Parathyroid adenoma (tissue), 2 donors: Measurements from ENCODE around the gene ARHGAP23.

Experiments used
- H2AFZ ChIP-seq: fragments of 300-600 bp; sonication (generic); one replicate; pipeline ENCODE4 v1.7.0; 2017; ENCODE audit warnings: antibody characterized with exemption, mild to moderate bottlenecking
- H3K27ac ChIP-seq: fragments of 300-600 bp; sonication (generic); one replicate; pipeline ENCODE4 v1.7.0; 2017
- H3K27me3 ChIP-seq: fragments of 300-600 bp; sonication (generic); one replicate; pipeline ENCODE4 v1.7.0; 2017; ENCODE audit warnings: low read length; ENCODE audit not compliant: control insufficient read depth, insufficient read depth
- H3K36me3 ChIP-seq: fragments of 300-600 bp; sonication (generic); one replicate; pipeline ENCODE4 v1.7.0; 2017; ENCODE audit warnings: low read length; ENCODE audit not compliant: control insufficient read depth, insufficient read depth
- H3K4me1 ChIP-seq: fragments of 300-600 bp; sonication (generic); one replicate; pipeline ENCODE4 v1.7.0; 2017; ENCODE audit warnings: control low read depth
- H3K4me2 ChIP-seq: fragments of 300-600 bp; sonication (generic); one replicate; pipeline ENCODE4 v1.7.0; 2017; ENCODE audit warnings: low read length
- H3K4me3 ChIP-seq: fragments of 300-600 bp; sonication (generic); one replicate; pipeline ENCODE4 v1.7.0; 2017; ENCODE audit warnings: low read depth, low read length
- H3K79me2 ChIP-seq: fragments of 300-600 bp; sonication (generic); one replicate; pipeline ENCODE4 v1.7.0; 2017; ENCODE audit warnings: control low read depth
- H3K9ac ChIP-seq: fragments of 300-600 bp; sonication (generic); one replicate; pipeline ENCODE4 v1.7.0; 2017; ENCODE audit warnings: mild to moderate bottlenecking
- H3K9me3 ChIP-seq: fragments of 300-600 bp; sonication (generic); one replicate; pipeline ENCODE4 v1.7.0; 2017; ENCODE audit warnings: low read length; ENCODE audit not compliant: control insufficient read depth
- CTCF ChIP-seq: fragments of 300-600 bp; sonication (generic); IDR thresholded peaks from one replicate; pipeline ENCODE4 v1.7.0; 2017; ENCODE audit warnings: antibody characterized with exemption, mild to moderate bottlenecking
- donor health status: primary hyperparathyroidism.

The ARHGAP23 gene

GRCh38 chr17:38428112-38428642 is at the start of gene ARHGAP23:
TSS of gene ARHGAP23 (plus strand) at chr17:38428464. CDS start at chr17:38428486, 22 bp downstream.
- peaks cover 14% of the 10 kb centered on the region for H3K4me1 ChIP-seq
- H3K27ac ChIP-seq, result peak within 1 kb of the TSS; percentile 76
- no peaks in the 10 kb centered on the region for H3K36me3 ChIP-seq
- H2AFZ ChIP-seq, result peak within 1 kb of the TSS; percentile 82
- peak within 1 kb of the TSS; percentile 94 for H3K4me2 ChIP-seq
- peaks cover 23% of the 10 kb centered on the region for H3K79me2 ChIP-seq
- TF ChIP-seq CTCF, result no peak
- H3K9me3 ChIP-seq, result no peaks in the 10 kb centered on the region
- peak within 1 kb of the TSS; percentile 86 for H3K4me3 ChIP-seq
- no peaks in the 10 kb centered on the region for H3K27me3 ChIP-seq
- H3K9ac ChIP-seq, result peak within 1 kb of the TSS; percentile 17

GRCh38 chr17:38379448-38379847 is 48.8 kb upstream of the ARHGAP23 start:
- Histone ChIP-seq H3K36me3 (no peaks in the 10 kb centered on the region), H3K9ac (no peak overlapping the region), H3K79me2 (peaks cover 5% of the 10 kb centered on the region), H2AFZ (no peak overlapping the region), H3K27me3 (no peaks in the 10 kb centered on the region), H3K4me3 (no peak overlapping the region), H3K4me1 (peaks cover 4% of the 10 kb centered on the region), H3K4me2 (no peak overlapping the region), H3K9me3 (no peaks in the 10 kb centered on the region), H3K27ac (no peak overlapping the region)
- TF ChIP-seq CTCF, result no peak

GRCh38 chr17:38395090-38395489 is 33.2 kb upstream of the ARHGAP23 start:
- no peak overlapping the region for H3K4me2 ChIP-seq
- no peaks in the 10 kb centered on the region for H3K27me3 ChIP-seq
- H2AFZ ChIP-seq, result no peak overlapping the region
- no peak overlapping the region for H3K4me3 ChIP-seq
- no peaks in the 10 kb centered on the region for H3K9me3 ChIP-seq
- TF ChIP-seq CTCF, result no peak
- H3K27ac ChIP-seq, result no peak overlapping the region
- H3K79me2 ChIP-seq, result no peaks in the 10 kb centered on the region
- peaks cover 5% of the 10 kb centered on the region for H3K4me1 ChIP-seq
- no peaks in the 10 kb centered on the region for H3K36me3 ChIP-seq
- no peak overlapping the region for H3K9ac ChIP-seq

- Histone ChIP-seq H2AFZ (no peak overlapping the region), H3K36me3 (no peaks in the 10 kb centered on the region), H3K27ac (no peak overlapping the region), H3K27me3 (no peaks in the 10 kb centered on the region), H3K4me2 (no peak overlapping the region), H3K9ac (no peak overlapping the region), H3K79me2 (no peaks in the 10 kb centered on the region), H3K4me1 (no peaks in the 10 kb centered on the region), H3K9me3 (no peaks in the 10 kb centered on the region), H3K4me3 (no peak overlapping the region)
- no peak for TF ChIP-seq CTCF
Observed at GRCh38 chr17:38397227-38397626, 31.0 kb upstream of the ARHGAP23 start.

GRCh38 chr17:38400286-38400685 is 28.0 kb upstream of the ARHGAP23 start:
- TF ChIP-seq CTCF, result no peak
- no peaks in the 10 kb centered on the region for H3K36me3 ChIP-seq
- H3K4me2 ChIP-seq, result no peak overlapping the region
- no peak overlapping the region for H3K9ac ChIP-seq
- H2AFZ ChIP-seq, result no peak overlapping the region
- no peaks in the 10 kb centered on the region for H3K27me3 ChIP-seq
- H3K79me2 ChIP-seq, result no peaks in the 10 kb centered on the region
- no peaks in the 10 kb centered on the region for H3K9me3 ChIP-seq
- no peak overlapping the region for H3K4me3 ChIP-seq
- no peaks in the 10 kb centered on the region for H3K4me1 ChIP-seq
- H3K27ac ChIP-seq, result no peak overlapping the region
